Esophagus squamous epithelium (tissue), 5 donors: ENCODE data around the gene SLC9A6. TPM values are rescaled to one million over a fixed set of nuclear protein-coding genes. Genes with fewer than 3 reads are reported as not detected.

Experiments used
- DNase-seq: peaks from one replicate; lab custom pipeline; 2025; lab: John Stamatoyannopoulos, UW
- H3K27ac ChIP-seq, 4 donors: fragments of 200-600 bp; sonication (generic); one replicate each; pipeline ENCODE4 v1.5.1; 2016 to 2019; ENCODE audit warnings: mild to moderate bottlenecking in 1 of 4
- H3K27me3 ChIP-seq, 4 donors: fragments of 200-600 bp; sonication (generic); 1 replicate in 3 of 4; 2 replicates in 1 of 4; pipeline versions ENCODE4 v1.5.1 to v1.6.0; 2017 to 2021; ENCODE audit warnings: antibody characterized with exemption in 1 of 4
- H3K36me3 ChIP-seq, 3 donors: fragments of 200-600 bp; sonication (generic); one replicate each; pipeline ENCODE4 v1.5.1; 2016 to 2019
- H3K4me1 ChIP-seq, 3 donors: fragments of 200-600 bp; sonication (generic); one replicate each; pipeline ENCODE4 v1.5.1; 2017 to 2019
- H3K4me3 ChIP-seq, 4 donors: fragments of 200-600 bp; sonication (generic); 1 replicate in 3 of 4; 2 replicates in 1 of 4; pipeline ENCODE4 v1.5.1; 2016 to 2019; ENCODE audit warnings: mild to moderate bottlenecking in 2 of 4, moderate library complexity in 1 of 4
- H3K9me3 ChIP-seq, 3 donors: fragments of 200-600 bp; sonication (generic); one replicate each; pipeline ENCODE4 v1.5.1; 2016 to 2019
- POLR2A ChIP-seq, 4 donors: fragments of 450-650 bp; IDR thresholded peaks; one replicate each; pipeline ENCODE4 v1.6.1; 2017; ENCODE audit warnings: antibody characterized with exemption in 4 of 4, mild to moderate bottlenecking in 4 of 4, moderate library complexity in 3 of 4
- WGBS, 2 donors: methylation state at CpG; one replicate each; pipeline ENCODE4 v1.1.5; 2018; 5-methylcytosine and 5-hydroxymethylcytosine counted together
- intact Hi-C: fragments of 100-400 bp; cut with DNase I; formaldehyde crosslinking; loops from one replicate; pipeline ENCODE4 v1.15.0; 2022
- total RNA-seq, 4 donors: library from RNA; depleted of rRNA; stranded (reverse); fragments of >200 nt; gene quantifications; one replicate each; pipeline ENCODE4 v1.1.0, GENCODE V29; 2016
- TF ChIP-seq, protein P1 (sequence below), 6 experiments: fragments of 450-650 bp in 4 of 6; fragments of 200-600 bp in 2 of 6; sonication (generic) in 2 of 6; IDR thresholded peaks; one replicate each; pipeline ENCODE4 v1.5.1; 2016 to 2019; ENCODE audit warnings: antibody characterized with exemption in 6 of 6, mild to moderate bottlenecking in 4 of 6, moderate library complexity in 4 of 6
- donor health status: DM: yes; HTN: yes; CAD: no.

Gene SLC9A6
- total RNA-seq, 4 donors from 2014 or later: 12.8 to 22.0 (median 13.1) TPM

DNA sequence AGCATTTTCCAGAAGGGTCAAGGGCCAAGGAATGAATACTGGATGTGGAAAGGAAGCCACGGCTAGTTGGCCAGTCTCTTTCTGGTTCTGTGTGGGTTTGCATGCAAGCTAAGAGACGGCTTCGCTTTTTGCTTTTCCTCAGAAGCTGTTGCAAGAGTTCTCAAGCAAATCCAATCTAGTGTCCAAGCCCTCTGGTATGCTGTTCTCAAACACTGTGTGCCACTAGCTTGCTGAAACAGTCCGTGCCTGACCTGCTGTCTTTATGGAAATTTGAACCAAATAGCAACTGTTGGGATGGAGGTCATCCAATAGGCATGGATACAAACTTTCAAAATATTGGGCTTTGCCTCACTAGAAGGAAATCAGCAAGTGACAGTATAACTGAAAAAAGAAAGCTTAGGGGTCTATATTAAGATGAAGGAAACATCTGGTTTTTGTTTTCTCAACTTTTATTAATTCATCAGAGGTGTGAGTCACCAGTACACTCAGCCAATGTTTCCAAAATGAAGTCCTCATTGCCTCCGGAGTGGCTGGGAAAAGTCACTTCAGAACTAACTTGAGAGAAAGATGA is 70.5 kb downstream of the SLC9A6 start:
- intact Hi-C loops: no loop called here
- Histone ChIP-seq H3K9me3 (no peaks in the 10 kb centered on the region), H3K27me3 (no peaks in the 10 kb centered on the region), H3K36me3 (no peaks in the 10 kb centered on the region), H3K27ac (peak overlapping the region; percentile 39 to 90 (median 78)), H3K4me3 (peak overlapping the region in 1 of 4 donors; percentile 14), H3K4me1 (peaks cover 0 to 7% (median 0%) of the 10 kb centered on the region in 3 donors)
- WGBS, 2 donors: 15 to 64% methylated on average over 1 to 5 of the region's 5 CpGs
- DNase-seq: no peak
- TF ChIP-seq POLR2A (IDR thresholded peaks at IDR 0.05): no peak

DNA sequence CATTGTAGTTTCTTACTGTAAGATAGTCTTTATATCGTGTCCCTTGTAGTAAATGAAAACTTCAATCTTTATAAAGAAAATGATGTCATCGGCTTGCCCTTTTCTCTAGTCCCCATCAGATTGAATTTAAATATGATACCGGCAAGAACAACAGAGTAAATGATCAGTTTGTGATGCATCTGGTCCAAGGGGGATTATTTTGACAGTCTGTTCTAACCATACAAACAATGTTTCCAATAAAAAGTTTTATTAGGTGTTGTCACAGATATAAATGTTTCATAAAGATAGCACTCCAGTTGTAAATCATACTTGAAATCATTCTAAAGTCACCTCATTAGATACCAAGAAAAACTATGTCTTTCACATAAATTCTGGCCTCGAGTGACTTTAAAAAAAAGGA is 72.3 kb downstream of the SLC9A6 start:
- DNase-seq: no peak
- Histone ChIP-seq H3K4me3 (no peak overlapping the region), H3K36me3 (no peaks in the 10 kb centered on the region), H3K27me3 (no peaks in the 10 kb centered on the region), H3K9me3 (no peaks in the 10 kb centered on the region), H3K4me1 (peaks cover 0 to 7% (median 0%) of the 10 kb centered on the region in 3 donors), H3K27ac (peak overlapping the region in 3 of 4 donors; percentile 75 to 87 (median 82))
- no peak for TF ChIP-seq POLR2A (IDR thresholded peaks at IDR 0.05)
- TF ChIP-seq, protein P1, sequence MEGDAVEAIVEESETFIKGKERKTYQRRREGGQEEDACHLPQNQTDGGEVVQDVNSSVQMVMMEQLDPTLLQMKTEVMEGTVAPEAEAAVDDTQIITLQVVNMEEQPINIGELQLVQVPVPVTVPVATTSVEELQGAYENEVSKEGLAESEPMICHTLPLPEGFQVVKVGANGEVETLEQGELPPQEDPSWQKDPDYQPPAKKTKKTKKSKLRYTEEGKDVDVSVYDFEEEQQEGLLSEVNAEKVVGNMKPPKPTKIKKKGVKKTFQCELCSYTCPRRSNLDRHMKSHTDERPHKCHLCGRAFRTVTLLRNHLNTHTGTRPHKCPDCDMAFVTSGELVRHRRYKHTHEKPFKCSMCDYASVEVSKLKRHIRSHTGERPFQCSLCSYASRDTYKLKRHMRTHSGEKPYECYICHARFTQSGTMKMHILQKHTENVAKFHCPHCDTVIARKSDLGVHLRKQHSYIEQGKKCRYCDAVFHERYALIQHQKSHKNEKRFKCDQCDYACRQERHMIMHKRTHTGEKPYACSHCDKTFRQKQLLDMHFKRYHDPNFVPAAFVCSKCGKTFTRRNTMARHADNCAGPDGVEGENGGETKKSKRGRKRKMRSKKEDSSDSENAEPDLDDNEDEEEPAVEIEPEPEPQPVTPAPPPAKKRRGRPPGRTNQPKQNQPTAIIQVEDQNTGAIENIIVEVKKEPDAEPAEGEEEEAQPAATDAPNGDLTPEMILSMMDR (IDR thresholded peaks at IDR 0.05): no peak
- intact Hi-C loops: no loop called here
- 66 to 69% methylated on average over 4 of the region's 4 CpGs for WGBS, 2 donors

- 60 to 88% methylated on average over 1 to 2 of the region's 2 CpGs for WGBS, 2 donors
- TF ChIP-seq POLR2A (IDR thresholded peaks at IDR 0.05): no peak
- TF ChIP-seq, protein P1 (IDR thresholded peaks at IDR 0.05): no peak
Measured at GRCh38 chrX:136059350-136059749, 74.1 kb downstream of the SLC9A6 start.

DNA sequence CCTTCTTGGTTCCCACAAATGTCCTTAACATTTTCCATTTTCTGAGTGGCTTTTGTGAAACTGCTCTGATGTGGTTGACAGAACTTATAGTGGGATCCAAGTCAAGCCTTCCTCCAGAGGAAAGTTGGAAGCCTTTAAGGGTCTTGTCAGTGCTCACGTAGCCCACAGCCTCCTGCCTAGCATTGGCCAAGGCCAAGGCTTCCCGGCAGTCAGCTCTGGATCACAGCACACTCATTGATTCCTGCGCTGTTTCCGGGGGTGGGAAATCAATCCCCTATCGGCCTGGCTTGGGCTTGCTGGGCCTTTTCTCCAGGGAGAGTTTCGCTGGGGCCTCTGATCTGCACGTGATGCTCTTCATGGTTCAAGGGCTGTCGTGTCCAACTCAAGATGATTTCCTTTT is 76.1 kb downstream of the SLC9A6 start:
- Histone ChIP-seq H3K27me3 (no peaks in the 10 kb centered on the region), H3K4me1 (peaks cover 0 to 3% (median 0%) of the 10 kb centered on the region in 3 donors), H3K9me3 (no peaks in the 10 kb centered on the region), H3K36me3 (no peaks in the 10 kb centered on the region), H3K27ac (peak overlapping the region in 3 of 4 donors; percentile 74 to 85 (median 77)), H3K4me3 (no peak overlapping the region)
- WGBS, 2 donors: 79 to 100% methylated on average over 1 to 3 of the region's 8 CpGs
- intact Hi-C loops: no loop called here
- TF ChIP-seq, protein P1 (IDR thresholded peaks at IDR 0.05): no peak
- TF ChIP-seq POLR2A (IDR thresholded peaks at IDR 0.05): no peak
- no peak for DNase-seq

More at GRCh38 chrX:136059350-136059749, 74.1 kb downstream of the SLC9A6 start:
- H3K4me1 ChIP-seq: peaks cover 0 to 7% (median 0%) of the 10 kb centered on the region in 3 donors
- H3K4me3 ChIP-seq: no peak overlapping the region
- no peaks in the 10 kb centered on the region for H3K9me3 ChIP-seq
- intact Hi-C loops: no loop called here
- peak overlapping the region in 3 of 4 donors; percentile 64 to 82 (median 75) for H3K27ac ChIP-seq
- no peak for DNase-seq
- H3K36me3 ChIP-seq: no peaks in the 10 kb centered on the region
- no peaks in the 10 kb centered on the region for H3K27me3 ChIP-seq

GRCh38 chrX:136061696-136062095 is 76.5 kb downstream of the SLC9A6 start:
- Histone ChIP-seq H3K4me3 (no peak overlapping the region), H3K4me1 (peaks cover 0 to 3% (median 0%) of the 10 kb centered on the region in 3 donors), H3K27ac (peak overlapping the region in 3 of 4 donors; percentile 74 to 85 (median 77)), H3K36me3 (no peaks in the 10 kb centered on the region), H3K9me3 (no peaks in the 10 kb centered on the region), H3K27me3 (no peaks in the 10 kb centered on the region)
- intact Hi-C loops: no loop called here
- no peak for DNase-seq
- WGBS, 2 donors: 86 to 92% methylated on average over 1 to 5 of the region's 5 CpGs
- TF ChIP-seq, protein P1 (IDR thresholded peaks at IDR 0.05): no peak
- TF ChIP-seq POLR2A (IDR thresholded peaks at IDR 0.05): no peak
